Natural killer cell (primary cell): ENCODE results near the gene TBX2. TPM values are rescaled to one million over a fixed set of nuclear protein-coding genes. Genes with fewer than 3 reads are reported as not detected.
"Not testable (repeated sequence)": the region's sequence is repeated elsewhere in the genome, so short reads cannot be mapped to it uniquely, and the experiment has no call there.

Source experiments
- ATAC-seq, 3 donors: fragments of 150-1000 bp in 2 of 3; fragments of 200-7000 bp in 1 of 3; cut with Tn5 transposase; 1 replicate in 1 of 3; 2 replicates in 2 of 3; pipeline ENCODE4 v1.10.0; 2021; ENCODE audit warnings: mild to moderate bottlenecking in 2 of 3, moderate library complexity in 2 of 3
- DNase-seq, 2 donors: peaks; one replicate each; pipeline versions ENCODE4 v3.0.0 to v3.0.0-alpha.2; 2013 to 2021; ENCODE audit warnings: mixed read lengths in 1 of 2
- H3K27ac ChIP-seq: one replicate; pipeline ENCODE4 v1.5.1; 2013; ENCODE audit warnings: mild to moderate bottlenecking, low read length
- H3K27me3 ChIP-seq: one replicate; pipeline ENCODE4 v1.6.1; 2013; ENCODE audit warnings: low read length; ENCODE audit not compliant: control insufficient read depth, insufficient read depth
- H3K36me3 ChIP-seq: one replicate; pipeline ENCODE4 v1.6.1; 2013; ENCODE audit warnings: low read length; ENCODE audit not compliant: control insufficient read depth, insufficient read depth
- H3K4me1 ChIP-seq: one replicate; pipeline ENCODE4 v1.6.1; 2013; ENCODE audit warnings: low read length; ENCODE audit not compliant: control insufficient read depth, insufficient read depth
- H3K4me3 ChIP-seq: one replicate; pipeline ENCODE4 v1.5.1; 2013; ENCODE audit warnings: low read length
- H3K9me3 ChIP-seq: one replicate; pipeline ENCODE4 v1.6.1; 2013; ENCODE audit warnings: low read length; ENCODE audit not compliant: control insufficient read depth, insufficient read depth
- H3K27ac Mint-ChIP-seq, 2 donors: one replicate each; pipeline ENCODE4 v1.8.0; 2022; ENCODE audit warnings: mild to moderate bottlenecking in 2 of 2, mixed read lengths in 2 of 2, moderate library complexity in 1 of 2
- H3K27me3 Mint-ChIP-seq, 2 donors: one replicate each; pipeline ENCODE4 v1.8.0; 2022; ENCODE audit warnings: low read depth in 2 of 2, mixed read lengths in 2 of 2
- H3K36me3 Mint-ChIP-seq: one replicate; pipeline ENCODE4 v1.8.0; 2022; ENCODE audit warnings: mixed read lengths
- H3K4me1 Mint-ChIP-seq, 2 donors: one replicate each; pipeline ENCODE4 v1.8.0; 2022; ENCODE audit warnings: mixed read lengths in 2 of 2
- H3K4me3 Mint-ChIP-seq: one replicate; pipeline ENCODE4 v1.8.0; 2022; ENCODE audit warnings: mild to moderate bottlenecking, moderate library complexity, mixed read lengths
- H3K9me3 Mint-ChIP-seq, 2 donors: one replicate each; pipeline ENCODE4 v1.8.0; 2022; ENCODE audit warnings: mixed read lengths in 2 of 2
- WGBS: methylation state at CpG from one replicate; pipeline ENCODE4 v1.1.7; 2013; ENCODE audit warnings: missing lambda C conversion rate; ENCODE audit not compliant: insufficient coverage; 5-methylcytosine and 5-hydroxymethylcytosine counted together
- intact Hi-C: fragments of 100-400 bp; cut with micrococcal nuclease; formaldehyde crosslinking; loops from one replicate; pipeline ENCODE4 v1.14.2; 2022
- total RNA-seq, 4 donors: library from RNA; stranded (reverse); fragments of 120-200 nt in 1 of 4; gene quantifications; one replicate each; pipeline versions ENCODE4 v1.2.3 to v1.2.4, GENCODE V29; 2013 to 2022
- TF ChIP-seq, protein P1 (sequence below): fragments of 200-600 bp; IDR thresholded peaks from one replicate; pipeline ENCODE4 v1.8.0; 2022; ENCODE audit warnings: antibody characterized with exemption

TBX2 gene
- total RNA-seq, 3 donors from 2014 or later (not counting 1 experiment from before 2014, with no cell fraction given) = 0.09 to 0.23 TPM; not detected in 1

DNA sequence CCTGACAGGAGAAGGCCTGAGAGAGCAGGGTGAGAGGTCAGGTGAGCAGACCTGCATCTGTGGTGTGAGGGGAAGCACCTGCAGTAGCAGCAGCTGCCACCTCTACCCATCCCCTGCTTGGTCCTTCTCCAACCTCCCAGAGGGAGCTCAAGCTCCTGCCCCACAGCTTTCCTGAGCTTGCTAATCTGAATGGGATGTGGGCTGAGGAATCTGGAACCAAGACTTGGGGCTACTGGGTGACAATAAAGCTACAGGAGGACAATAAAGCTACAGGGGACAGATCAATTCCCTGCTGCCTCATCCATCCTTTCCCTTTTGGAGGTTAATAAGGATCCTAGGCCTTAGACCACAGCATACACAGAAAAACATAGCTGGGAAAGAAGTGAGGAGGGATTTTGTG, 47.7 kb downstream of the TBX2 start:
- intact Hi-C loops = no loop called here
- H3K36me3 ChIP-seq = no peaks in the 10 kb centered on the region
- TF ChIP-seq, protein P1, sequence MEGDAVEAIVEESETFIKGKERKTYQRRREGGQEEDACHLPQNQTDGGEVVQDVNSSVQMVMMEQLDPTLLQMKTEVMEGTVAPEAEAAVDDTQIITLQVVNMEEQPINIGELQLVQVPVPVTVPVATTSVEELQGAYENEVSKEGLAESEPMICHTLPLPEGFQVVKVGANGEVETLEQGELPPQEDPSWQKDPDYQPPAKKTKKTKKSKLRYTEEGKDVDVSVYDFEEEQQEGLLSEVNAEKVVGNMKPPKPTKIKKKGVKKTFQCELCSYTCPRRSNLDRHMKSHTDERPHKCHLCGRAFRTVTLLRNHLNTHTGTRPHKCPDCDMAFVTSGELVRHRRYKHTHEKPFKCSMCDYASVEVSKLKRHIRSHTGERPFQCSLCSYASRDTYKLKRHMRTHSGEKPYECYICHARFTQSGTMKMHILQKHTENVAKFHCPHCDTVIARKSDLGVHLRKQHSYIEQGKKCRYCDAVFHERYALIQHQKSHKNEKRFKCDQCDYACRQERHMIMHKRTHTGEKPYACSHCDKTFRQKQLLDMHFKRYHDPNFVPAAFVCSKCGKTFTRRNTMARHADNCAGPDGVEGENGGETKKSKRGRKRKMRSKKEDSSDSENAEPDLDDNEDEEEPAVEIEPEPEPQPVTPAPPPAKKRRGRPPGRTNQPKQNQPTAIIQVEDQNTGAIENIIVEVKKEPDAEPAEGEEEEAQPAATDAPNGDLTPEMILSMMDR = no peak
- H3K27me3 ChIP-seq = peaks cover 12% of the 10 kb centered on the region
- ATAC-seq (no peak), DNase-seq (no peak)
- Mint-ChIP-seq H3K9me3 (no peaks in the 10 kb centered on the region), H3K27me3 (peaks cover 34 to 69% of the 10 kb centered on the region in 2 donors), H3K27ac (no peak overlapping the region), H3K4me1 (peaks cover 0 to 6% of the 10 kb centered on the region in 2 donors), H3K36me3 (no peaks in the 10 kb centered on the region), H3K4me3 (no peak overlapping the region)
- no peak overlapping the region for H3K4me3 ChIP-seq
- no peaks in the 10 kb centered on the region for H3K9me3 ChIP-seq
- H3K27ac ChIP-seq = no peak overlapping the region
- H3K4me1 ChIP-seq = peaks cover 3% of the 10 kb centered on the region

DNA sequence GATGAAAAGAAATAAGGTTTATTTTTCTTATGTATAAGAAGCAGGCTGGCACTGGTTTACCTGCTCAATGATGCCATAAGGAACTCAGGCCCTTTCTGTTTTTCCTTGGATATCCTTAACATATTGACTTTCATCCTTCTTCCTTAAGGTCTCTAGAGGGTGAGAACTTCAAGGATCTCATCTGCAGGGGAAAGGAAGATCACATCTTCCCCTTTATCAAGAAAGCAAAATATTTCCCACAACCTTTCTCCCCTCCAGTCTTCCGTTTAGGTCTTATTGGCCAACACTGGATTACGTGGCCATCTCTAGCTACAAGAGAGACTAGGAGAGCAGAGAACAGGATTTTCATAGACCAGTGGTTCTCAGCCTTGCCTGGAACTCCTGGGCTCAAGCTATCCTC, 48.4 kb downstream of the TBX2 start:
- no peaks in the 10 kb centered on the region for H3K9me3 ChIP-seq
- no peak overlapping the region for H3K27ac Mint-ChIP-seq
- no peak overlapping the region for H3K4me3 Mint-ChIP-seq
- H3K27ac ChIP-seq = no peak overlapping the region
- peaks cover 0 to 9% of the 10 kb centered on the region in 2 donors for H3K4me1 Mint-ChIP-seq
- intact Hi-C loops = no loop called here
- peaks cover 7% of the 10 kb centered on the region for H3K4me1 ChIP-seq
- peaks cover 16% of the 10 kb centered on the region for H3K27me3 ChIP-seq
- no peak for ATAC-seq
- TF ChIP-seq, protein P1 = no peak
- no peaks in the 10 kb centered on the region for H3K36me3 ChIP-seq
- DNase-seq = no peak
- no peaks in the 10 kb centered on the region for H3K36me3 Mint-ChIP-seq
- no peaks in the 10 kb centered on the region for H3K9me3 Mint-ChIP-seq
- H3K27me3 Mint-ChIP-seq = peaks cover 40 to 70% of the 10 kb centered on the region in 2 donors
- 82% methylated on average over 2 of the region's 2 CpGs for WGBS
- no peak overlapping the region for H3K4me3 ChIP-seq

DNA sequence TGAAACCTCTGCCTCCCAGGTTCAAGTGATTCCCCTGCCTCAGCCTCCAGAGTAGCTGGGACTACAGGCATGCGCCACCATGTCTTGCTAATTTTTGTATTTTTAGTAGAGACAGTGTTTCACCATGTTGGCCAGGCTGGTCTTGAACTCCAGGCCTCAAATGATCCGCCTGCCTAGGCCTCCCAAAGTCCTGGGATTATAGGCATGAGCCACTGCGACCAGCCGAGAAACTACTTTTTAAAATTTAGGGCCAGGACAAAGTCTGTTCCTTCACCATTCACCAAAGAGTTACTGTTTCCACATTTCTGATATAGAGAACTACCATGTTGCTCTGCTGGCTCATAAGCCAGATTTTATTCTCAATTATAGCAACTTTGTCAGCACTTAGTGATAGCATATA, 49.5 kb downstream of the TBX2 start:
- H3K9me3 ChIP-seq, H3K4me3 ChIP-seq, H3K36me3 Mint-ChIP-seq, H3K27ac ChIP-seq, ATAC-seq, H3K4me3 Mint-ChIP-seq, H3K36me3 ChIP-seq, H3K27ac Mint-ChIP-seq, H3K4me1 ChIP-seq, DNase-seq, H3K9me3 Mint-ChIP-seq, intact Hi-C loops: not testable (repeated sequence)
- Mint-ChIP-seq H3K27me3 (peaks cover 47 to 81% of the 10 kb centered on the region in 2 donors), H3K4me1 (peaks cover 6 to 17% of the 10 kb centered on the region in 2 donors)
- WGBS = 73% methylated on average over 4 of the region's 4 CpGs
- peaks cover 18% of the 10 kb centered on the region for H3K27me3 ChIP-seq

DNA sequence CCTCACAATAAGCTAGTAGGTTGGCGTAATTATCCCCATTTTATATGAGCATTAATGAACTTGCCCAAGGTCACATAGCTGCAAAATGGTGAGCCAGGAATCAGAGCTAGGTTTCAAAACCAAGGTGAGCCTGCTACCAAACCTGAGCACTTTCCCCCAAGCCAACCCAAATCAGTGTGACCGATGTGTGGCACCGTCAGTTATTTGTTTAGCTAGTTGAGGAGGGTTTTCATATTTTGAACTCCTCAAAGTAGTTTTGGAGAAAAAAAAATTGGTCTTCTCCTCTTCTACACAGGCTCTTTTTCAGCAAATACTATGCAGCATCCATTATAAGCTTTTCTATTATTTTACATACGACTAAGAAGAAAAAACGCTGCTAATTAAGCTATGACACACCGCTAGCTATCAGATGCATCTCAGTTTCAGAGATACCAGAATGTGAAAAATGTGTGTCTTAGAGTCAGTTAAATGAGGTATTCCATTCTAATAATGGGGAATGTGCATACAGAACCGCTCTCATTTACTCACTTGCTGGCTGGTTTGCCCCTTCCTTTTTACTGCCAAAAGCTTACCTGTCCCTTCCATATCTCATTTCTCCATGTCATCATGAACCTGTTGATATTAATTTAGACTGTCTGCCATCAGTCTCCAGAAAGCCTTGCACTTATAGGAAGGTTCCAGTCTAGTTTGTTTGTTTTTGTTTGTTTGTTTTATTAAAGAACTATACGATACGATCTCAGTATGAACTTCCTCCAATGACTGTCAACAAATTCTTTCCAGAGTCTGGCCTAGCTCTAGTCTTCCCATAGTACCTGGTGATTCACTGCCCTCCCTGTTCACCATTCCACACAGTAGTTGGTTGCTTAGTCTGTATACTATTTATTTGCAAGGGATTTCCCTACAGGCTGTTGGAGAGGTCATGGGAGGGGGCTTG, 50.3 kb downstream of the TBX2 start:
- no peak for DNase-seq
- intact Hi-C loops = no loop called here
- Mint-ChIP-seq H3K4me3 (no peak overlapping the region), H3K9me3 (no peaks in the 10 kb centered on the region), H3K27ac (no peak overlapping the region), H3K27me3 (peaks cover 46 to 78% of the 10 kb centered on the region in 2 donors), H3K4me1 (peaks cover 9 to 20% of the 10 kb centered on the region in 2 donors), H3K36me3 (peaks cover 8% of the 10 kb centered on the region)
- 69% methylated on average over 5 of the region's 9 CpGs for WGBS
- Histone ChIP-seq H3K36me3 (no peaks in the 10 kb centered on the region), H3K4me3 (no peak overlapping the region), H3K4me1 (peaks cover 8% of the 10 kb centered on the region), H3K27ac (no peak overlapping the region), H3K9me3 (no peaks in the 10 kb centered on the region), H3K27me3 (peaks cover 21% of the 10 kb centered on the region)
- TF ChIP-seq, protein P1 = no peak
- ATAC-seq = no peak
